Measurements from ENCODE around the gene OR56B1.
A peak's percentile ranks its signal among the peaks of the same experiment; 100 is the strongest.
"Not testable (repeated sequence)": the region's sequence is repeated elsewhere in the genome, so short reads cannot be mapped to it uniquely, and the experiment has no call there.

OR56B1 gene, protein sequence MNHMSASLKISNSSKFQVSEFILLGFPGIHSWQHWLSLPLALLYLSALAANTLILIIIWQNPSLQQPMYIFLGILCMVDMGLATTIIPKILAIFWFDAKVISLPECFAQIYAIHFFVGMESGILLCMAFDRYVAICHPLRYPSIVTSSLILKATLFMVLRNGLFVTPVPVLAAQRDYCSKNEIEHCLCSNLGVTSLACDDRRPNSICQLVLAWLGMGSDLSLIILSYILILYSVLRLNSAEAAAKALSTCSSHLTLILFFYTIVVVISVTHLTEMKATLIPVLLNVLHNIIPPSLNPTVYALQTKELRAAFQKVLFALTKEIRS

DNA sequence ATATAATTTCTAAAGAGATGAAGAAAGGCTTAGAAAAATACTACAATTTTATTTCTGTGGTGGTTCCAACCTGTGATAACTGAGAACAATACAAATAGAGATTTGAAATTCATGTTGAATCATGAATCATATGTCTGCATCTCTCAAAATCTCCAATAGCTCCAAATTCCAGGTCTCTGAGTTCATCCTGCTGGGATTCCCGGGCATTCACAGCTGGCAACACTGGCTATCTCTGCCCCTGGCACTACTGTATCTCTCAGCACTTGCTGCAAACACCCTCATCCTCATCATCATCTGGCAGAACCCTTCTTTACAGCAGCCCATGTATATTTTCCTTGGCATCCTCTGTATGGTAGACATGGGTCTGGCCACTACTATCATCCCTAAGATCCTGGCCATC, at the start of gene OR56B1:
Gene OR56B1, plus strand, starts transcription at position 53 of the 400 bp plus-strand sequence. Its CDS starts 69 bp downstream, at position 122.
- DNase-seq (ENCODE audit: low read depth in 2 of 2) = no peak

DNA sequence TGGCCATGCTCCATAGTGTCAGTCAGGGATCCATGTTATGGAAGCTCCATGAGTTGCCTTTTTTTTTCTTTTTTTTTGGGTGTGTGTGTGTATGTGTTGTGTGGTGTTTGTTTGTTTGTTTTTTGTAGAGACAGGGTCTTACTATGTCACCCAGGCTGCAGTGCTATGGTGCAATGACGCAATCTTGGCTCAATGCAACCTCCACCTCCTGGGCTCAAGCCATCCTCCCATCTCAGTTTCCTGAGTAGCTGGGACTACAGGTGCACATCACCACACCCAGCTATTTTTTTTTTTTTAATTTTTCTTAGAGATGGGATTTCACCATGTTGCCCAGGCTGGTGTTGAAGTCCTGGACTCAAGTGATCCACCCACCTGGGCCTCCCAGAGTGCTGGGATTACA, 47.8 kb upstream of the OR56B1 start:
- DNase-seq (ENCODE audit: low read depth in 2 of 2) = no peak

DNA sequence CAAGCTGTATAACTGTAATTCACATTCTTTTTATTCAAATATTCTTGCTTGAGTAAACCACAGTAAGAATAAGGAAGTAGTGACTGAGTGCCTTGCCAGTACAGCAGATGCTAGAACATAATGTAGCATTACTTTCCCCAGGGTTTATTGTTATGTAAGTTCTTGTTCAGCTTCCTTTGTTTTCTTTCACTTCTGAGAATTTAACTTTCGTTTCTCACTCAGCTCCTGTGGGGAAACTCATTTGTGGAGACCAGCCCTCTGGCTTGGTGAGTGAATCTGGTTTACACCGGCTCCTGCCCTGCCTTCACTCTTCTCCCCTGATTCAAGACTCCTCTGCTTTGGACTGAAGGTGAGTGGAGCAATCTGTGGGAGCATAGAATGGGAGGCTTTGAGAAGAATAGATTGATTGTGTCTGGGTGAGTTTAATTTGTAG, 46.7 kb upstream of the OR56B1 start, which contains the start of gene TRIM22:
Gene TRIM22, plus strand, starts transcription at position 240 of the 433 bp plus-strand sequence. CDS start 6,443 bp downstream, outside the sequence.
- peak in 1 of 2 donors; percentile 27 for DNase-seq (ENCODE audit: low read depth in 2 of 2)

DNA sequence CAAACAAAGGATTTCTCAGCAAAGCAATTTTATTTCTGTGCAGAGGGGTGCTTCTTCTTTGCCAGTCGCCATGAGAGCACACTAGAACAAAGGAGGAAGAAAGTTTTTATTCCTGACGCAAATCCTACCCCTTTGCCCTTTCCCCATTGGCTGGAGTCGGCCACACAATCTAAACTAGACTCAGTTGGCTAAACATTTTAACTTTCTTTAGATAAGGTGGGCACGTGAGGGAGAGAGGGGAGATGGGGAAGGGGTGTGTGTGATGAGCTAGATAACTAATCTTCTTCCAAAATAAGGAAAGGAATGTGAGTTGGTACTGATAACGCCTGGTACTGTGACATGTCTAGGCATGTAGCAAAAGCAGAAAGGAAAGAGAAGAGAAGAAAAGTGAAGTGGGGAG, 46.0 kb upstream of the OR56B1 start:
- DNase-seq (ENCODE audit: low read depth in 2 of 2) = no peak

DNA sequence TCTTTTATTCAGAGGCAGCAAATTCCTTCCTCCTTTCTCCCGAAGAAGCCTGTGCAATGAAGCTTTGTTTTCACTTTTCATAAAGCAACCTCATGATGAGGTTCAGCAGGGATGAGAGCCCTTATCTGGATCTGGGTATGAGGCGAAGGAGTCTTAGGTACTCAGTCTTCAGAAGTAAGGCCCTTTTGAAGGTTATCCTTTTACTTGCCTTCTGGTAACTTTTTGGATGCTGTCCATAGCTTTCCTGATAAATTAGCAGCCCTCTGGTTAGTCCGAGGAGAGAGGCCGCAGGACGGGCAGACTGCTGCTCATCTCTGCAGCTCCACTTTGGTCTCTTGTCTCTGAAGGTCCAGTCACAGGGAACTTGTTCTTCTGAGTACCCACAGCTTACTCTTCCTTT, 45.5 kb upstream of the OR56B1 start:
- DNase-seq (ENCODE audit: low read depth in 2 of 2) = no peak

DNA sequence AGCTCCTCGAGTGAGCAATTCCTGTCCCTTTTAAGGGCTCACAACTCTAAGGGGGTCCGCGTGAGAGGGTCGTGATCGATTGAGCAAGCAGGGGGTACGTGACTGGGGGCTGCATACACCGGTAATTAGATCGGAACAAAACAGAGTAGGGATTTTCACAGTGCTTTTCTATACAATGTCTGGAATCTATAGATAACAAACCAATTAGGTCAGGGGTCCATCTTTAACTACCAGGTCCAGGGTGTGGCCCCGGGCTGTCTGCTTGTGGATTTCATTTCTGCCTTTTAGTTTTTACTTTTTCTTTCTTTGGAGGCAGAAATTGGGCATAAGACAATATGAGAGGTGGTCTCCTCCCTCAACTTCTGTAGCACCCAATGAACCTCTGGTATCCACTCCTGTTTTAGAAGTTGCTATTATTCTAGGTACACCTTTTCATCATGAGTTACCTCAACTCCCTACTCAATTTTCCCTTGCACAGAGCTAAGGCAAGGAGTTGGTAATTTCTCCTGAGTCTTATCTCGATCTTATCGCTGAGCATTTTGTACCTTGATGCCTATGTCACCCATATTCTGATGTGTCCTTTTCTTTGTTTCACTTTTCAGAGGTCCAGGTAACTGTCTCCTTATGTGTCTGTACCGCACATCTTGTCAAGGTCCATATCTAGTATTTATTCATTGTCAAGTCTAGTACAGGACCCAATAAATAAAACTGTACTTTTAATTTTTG, 44.8 kb upstream of the OR56B1 start:
- not testable (repeated sequence) for DNase-seq (ENCODE audit: low read depth in 2 of 2)

DNA sequence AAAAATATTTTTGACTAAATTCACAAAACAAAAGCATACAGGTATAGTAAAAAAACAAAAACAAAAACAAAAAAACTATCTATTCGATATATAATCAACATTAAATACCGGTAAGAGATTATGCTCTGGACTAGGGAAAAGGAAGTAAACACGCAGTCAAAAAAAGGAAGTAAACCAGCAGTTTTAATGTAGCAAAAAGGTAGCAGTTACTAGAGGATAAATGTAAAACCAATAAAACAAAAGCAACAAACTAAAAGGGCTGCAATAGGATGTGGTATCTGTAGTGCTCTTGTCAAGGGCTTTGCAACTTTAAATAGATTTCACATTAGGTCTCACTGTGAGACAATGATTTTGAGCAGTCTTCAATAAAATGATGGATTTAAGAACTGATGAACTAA, 44.3 kb upstream of the OR56B1 start:
- no peak for DNase-seq (ENCODE audit: low read depth in 2 of 2)

DNA sequence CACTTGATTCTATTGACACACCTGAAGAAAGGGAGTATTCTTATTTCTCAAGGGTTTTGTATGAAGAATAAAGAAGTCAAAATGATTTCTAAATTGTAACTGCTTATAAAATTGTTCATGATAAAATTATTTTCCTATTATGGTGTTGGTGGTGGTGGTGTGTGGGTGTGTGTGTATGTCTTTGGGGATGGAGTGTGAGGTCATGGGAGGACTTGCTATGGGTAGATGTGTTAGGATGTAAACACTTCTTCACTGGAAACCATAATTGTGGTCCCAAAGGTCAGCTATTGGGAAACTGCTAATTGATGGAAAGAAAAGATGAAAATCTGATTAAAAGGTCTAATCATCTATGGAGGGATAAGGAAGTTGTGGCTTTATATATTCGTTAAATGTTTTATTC, 41.6 kb upstream of the OR56B1 start:
- no peak for DNase-seq (ENCODE audit: low read depth in 2 of 2)

DNA sequence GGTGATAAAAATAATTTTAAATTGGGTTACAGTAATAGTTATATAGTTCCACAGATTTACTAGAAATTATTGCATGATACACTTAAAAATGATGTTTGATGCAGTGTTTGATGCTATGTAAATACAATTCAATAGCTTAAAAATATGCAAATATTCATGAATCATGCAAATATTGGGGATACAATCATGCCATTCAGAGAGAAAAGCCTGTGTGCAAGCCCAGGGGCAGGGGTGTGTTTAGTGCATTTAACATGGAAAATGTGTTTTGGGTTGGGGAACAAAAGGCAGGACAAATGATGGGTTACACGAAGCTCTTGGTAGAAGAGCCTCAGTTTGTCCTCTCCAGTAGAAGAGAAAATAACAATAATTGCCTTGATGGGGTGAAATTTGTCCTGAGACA, 40.7 kb upstream of the OR56B1 start:
- DNase-seq (ENCODE audit: low read depth in 2 of 2) = no peak

DNA sequence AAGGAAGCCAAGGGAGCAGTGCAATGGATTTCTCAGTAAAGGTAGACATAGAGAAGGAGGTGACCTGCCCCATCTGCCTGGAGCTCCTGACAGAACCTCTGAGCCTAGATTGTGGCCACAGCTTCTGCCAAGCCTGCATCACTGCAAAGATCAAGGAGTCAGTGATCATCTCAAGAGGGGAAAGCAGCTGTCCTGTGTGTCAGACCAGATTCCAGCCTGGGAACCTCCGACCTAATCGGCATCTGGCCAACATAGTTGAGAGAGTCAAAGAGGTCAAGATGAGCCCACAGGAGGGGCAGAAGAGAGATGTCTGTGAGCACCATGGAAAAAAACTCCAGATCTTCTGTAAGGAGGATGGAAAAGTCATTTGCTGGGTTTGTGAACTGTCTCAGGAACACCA, 40.0 kb upstream of the OR56B1 start:
- DNase-seq (ENCODE audit: low read depth in 2 of 2) = no peak

DNA sequence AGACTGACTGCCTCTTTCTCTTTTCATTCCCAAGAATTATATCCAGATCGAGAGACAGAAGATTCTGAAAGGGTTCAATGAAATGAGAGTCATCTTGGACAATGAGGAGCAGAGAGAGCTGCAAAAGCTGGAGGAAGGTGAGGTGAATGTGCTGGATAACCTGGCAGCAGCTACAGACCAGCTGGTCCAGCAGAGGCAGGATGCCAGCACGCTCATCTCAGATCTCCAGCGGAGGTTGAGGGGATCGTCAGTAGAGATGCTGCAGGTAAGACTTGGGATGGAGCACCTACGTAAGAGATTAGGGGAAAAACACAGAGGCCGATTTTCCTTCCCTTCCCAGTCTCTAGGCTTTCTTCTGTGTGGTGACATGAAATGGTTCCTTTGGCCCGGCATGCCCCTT, 38.0 kb upstream of the OR56B1 start:
- DNase-seq (ENCODE audit: low read depth in 2 of 2) = no peak

DNA sequence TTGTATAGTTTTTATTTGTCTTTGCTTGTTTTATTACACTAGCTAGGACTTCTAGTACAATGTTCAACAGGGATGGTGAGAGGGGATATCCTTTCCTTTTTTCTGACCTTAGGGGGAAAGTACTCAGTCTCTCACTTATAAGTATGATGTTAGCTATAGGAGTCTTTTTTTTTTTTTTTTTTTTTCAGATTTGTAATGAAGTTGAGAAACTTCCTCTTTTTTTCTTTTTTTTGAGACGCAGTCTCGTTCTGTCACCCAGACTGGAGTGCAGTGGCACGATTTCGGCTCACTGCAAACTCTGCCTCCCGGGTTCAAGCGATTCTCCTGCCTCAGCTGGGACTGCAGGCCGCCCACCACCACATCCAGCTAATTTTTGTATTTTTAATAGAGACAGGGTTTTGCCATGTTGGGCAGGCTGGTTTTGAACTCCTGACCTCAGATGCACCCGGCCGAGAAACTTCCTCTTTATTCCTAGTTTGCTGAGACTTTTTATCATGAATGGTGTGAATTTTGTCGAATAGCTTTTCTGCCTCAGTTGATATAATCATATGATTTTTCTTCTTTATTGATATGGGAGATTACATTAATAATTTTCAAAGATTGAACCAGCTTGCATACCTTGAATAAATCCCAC, 35.7 kb upstream of the OR56B1 start:
- DNase-seq (ENCODE audit: low read depth in 2 of 2) = no peak

DNA sequence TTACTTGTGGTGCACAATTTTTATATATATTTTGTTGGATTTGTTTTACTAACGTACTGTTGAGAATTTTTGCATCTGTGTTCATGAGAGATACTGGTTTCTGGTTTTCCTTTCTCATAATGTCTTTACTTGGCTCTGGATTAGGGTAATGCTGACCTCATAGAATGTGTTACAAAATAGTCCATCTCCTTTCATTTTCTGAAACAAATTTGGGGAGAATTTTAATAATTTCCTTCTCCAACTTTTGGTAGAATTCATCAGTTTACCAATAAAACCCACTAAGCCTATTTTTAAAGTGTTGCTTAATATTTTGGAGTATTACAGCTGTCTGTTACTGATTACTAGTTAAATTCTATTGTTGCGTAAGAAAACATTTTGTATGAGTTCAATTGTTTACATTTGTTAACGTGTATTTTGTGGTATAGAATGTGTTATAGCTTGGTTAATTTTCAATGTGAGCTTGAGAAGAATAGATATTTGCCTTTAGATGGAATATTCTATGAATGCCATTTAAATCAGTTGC, 35.1 kb upstream of the OR56B1 start:
- no peak for DNase-seq (ENCODE audit: low read depth in 2 of 2)

DNA sequence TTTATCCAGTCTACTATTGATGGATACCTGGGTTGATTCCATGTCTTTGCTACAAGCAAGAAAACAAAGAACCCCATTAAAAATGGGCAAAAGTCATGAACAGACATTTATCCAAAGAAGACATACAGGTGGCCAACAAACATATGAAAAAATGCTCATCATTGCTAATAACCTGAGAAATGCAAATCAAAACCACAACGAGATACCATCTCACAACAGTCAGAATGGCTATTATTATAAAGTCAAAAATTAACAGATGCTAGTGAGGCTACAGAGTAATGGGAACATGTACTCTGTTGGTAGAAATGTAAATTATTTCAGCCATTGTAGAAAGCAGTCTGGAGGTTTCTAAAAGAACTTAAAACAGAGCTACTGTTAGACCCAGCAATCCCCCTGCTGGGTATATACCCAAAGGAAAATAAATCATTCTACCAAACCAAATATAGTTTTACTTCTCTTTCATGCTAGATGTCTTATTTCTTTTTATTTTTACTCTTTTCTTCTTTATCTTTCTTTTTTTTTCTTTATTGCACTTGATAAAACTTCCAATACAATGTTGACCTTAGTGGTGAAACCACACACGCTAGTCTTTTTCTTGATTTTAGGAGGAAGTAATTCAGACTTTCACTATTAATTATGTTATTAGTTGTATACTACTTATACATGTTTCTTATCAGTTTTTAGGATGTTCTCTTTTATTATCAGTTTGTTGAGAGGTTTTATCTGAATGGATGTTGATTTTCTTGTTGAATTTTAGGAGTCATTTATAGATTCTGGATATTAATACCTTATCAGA, 32.3 kb upstream of the OR56B1 start:
- DNase-seq (ENCODE audit: low read depth in 2 of 2) = no peak

DNA sequence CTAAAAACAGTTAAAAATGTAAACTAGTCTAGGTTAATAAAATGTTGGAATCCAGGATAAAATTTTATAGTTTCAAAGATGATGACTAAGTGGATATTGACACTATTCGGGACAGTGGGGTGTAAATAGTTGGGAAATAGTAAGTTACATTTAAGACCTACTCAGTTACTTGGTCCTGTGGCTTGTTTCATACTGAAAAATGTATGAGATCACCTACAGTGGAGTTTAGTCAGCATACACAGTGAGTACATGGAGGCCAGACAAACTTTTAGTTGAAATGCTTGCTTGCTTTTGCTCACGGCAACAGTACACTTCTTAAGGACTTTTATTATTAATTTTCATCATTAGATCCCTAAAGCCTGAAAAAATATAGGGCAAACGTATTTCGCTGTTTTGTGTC, 30.6 kb upstream of the OR56B1 start:
- DNase-seq (ENCODE audit: low read depth in 2 of 2) = no peak

DNA sequence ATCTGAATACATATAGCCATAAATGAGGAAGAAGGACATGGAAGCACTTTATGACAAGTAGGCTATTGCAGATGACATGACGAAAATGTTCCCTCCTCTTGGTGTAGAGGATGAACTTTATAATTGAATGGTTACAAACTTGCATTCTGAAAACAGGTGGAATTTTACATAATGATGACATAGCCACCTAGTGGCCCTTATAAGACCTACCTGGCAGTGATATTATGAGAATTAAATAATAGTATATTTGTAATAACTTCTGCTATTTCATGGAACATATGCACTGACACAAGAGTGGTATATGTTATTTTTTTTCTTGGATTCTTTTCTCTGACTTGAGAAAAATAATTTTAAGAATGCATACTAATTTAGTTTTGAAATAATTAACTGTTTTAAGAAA, 23.7 kb upstream of the OR56B1 start:
- no peak for DNase-seq (ENCODE audit: low read depth in 2 of 2)

DNA sequence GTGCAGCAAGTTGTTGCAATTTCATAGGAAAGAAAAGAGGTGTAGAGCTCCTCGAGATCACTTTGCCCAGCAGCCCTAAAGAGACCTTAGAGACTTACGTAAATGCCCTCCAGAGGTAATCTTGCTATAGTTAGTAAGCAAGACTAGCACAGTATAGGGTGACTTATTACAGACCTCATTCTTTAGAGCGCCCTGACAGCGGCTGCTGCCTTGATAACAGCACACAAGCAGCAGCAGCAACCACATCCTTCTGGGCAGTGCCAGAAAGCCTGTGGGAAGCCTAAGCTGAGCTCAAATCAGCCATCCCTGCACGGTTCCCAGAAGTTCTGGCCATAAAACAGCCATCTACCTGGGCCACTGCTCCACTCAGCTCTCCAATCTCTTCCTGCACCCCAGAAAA, 22.6 kb upstream of the OR56B1 start:
- no peak for DNase-seq (ENCODE audit: low read depth in 2 of 2)

DNA sequence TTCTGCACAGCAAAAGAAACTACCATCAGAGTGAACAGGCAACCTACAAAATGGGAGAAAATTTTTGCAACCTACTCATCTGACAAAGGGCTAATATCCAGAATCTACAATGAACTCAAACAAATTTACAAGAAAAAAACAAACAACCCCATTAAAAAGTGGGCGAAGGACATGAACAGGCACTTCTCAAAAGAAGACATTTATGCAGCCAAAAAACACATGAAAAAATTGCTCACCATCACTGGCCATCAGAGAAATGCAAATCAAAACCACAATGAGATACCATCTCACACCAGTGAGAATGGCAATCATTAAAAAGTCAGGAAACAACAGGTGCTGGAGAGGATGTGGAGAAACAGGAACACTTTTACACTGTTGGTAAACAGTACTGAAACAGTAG, 19.7 kb upstream of the OR56B1 start:
- DNase-seq (ENCODE audit: low read depth in 2 of 2) = not testable (repeated sequence)

DNA sequence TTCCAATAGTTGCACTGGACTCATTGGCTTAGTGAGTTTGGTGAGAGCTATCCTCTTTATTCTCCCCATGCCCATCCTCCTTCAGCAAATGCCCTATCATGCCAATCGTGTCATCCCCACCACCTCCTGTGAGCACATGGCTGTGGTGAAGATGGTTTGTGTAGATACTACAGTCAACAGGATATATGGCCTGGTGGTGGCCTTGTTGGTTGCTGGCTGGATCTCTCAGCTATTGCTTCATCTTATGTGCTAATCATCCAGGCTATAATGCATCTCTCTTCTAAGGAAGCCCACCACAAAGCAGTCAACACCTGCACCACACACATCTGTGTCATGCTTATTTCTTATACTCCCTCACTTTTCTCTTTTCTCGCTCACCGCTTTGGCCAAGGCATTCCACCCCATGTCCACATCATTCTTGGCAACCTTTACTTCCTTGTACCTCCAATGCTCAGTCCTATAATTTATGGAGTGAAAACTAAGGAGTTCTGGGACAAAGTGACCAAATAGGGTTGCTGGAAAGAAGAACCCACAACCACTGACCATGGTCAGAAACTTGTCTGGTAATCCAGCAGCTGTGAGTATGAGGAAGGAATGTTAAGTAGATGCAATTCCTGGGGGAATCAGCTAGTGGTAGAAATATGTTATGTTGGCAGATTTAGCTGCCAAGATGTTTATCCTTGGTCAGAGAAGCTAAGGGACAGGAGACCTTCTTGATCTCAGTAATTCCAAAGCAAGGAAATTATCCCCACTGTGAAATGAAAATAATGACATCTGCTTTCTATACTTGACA, 16.3 kb upstream of the OR56B1 start:
- no peak for DNase-seq (ENCODE audit: low read depth in 2 of 2)

DNA sequence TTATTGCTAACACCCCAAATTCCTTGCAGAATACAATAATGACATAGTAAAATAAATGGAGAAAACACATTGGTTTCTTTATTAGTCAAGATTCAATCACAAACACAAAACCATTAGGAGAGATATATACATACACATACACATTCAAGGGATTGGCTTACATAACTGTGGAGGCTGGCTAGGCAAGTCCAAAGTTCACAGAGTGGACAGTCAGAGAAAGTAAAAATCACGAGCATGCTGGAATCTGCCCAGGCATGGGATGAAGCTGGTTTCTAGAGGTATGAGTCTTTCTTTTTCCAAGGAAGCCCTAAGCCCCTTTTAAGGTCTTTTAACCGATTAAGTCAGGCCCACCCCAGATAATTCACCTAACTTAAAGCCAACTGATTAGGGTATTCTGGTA, 13.6 kb upstream of the OR56B1 start:
- no peak for DNase-seq (ENCODE audit: low read depth in 2 of 2)

DNA sequence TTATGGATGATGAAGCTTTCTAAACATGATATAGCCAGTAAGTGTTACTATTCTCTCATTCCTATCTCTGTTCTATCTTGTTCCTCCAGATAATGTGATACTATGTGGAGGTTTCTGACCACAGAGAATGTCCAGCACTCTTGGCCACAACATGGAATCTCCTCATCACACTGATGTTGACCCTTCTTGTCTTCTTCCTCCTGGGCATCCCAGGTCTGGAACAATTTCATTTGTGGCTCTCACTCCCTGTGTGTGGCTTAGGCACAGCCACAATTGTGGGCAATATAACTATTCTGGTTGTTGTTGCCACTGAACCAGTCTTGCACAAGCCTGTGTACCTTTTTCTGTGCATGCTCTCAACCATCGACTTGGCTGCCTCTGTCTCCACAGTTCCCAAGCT, 9.9 kb upstream of the OR56B1 start:
- DNase-seq (ENCODE audit: low read depth in 2 of 2) = no peak

All from stimulated activated CD8-positive, alpha-beta memory T cell treated with anti-CD3 and anti-CD28 coated beads, Interleukin-15, amount 100 ng/mL, for 4 hours (primary cell).